ENCODE data around the gene PRPF39. TPM values are rescaled to one million over a fixed set of nuclear protein-coding genes. Genes with fewer than 3 reads are reported as not detected.

The PRPF39 gene
- total RNA-seq: 10 to 100 TPM; 45.2 to 47.5 TPM

- no peaks in the 10 kb centered on the region for H3K27me3 Mint-ChIP-seq
- H3K4me1 Mint-ChIP-seq: peaks cover 45% of the 10 kb centered on the region
- peak within 1 kb of the TSS; percentile 93 for H3K4me3 Mint-ChIP-seq
- intact Hi-C loops (cut with DNase I, micrococcal nuclease): loop anchor here (1.0 to 2.0 kb wide), 5 partner anchors 50 to 187 kb away; partner anchors contain the start of genes FKBP3 (in 2 of the 2), MIS18BP1 (in 2 of the 2) and TOGARAM1 (in 2 of the 2)
- ChIA-PET CTCF (interaction anchor here (0.5 to 1.6 kb wide), 3 partner anchors 32 to 203 kb away, joined by 3 to 6 read pairs (median 6); no protein-coding TSS in a partner anchor), POLR2A (no interaction called here)
- DNase-seq (peak; percentile 97), ATAC-seq (peak; percentile 96)
- H3K27ac Mint-ChIP-seq: peak within 1 kb of the TSS; percentile 97
- peaks cover 23% of the 10 kb centered on the region for H3K36me3 Mint-ChIP-seq (ENCODE audit: low read depth)
- no peaks in the 10 kb centered on the region for H3K9me3 Mint-ChIP-seq (ENCODE audit: low read depth)
These were observed at the start of gene PRPF39 for GRCh38 chr14:45083976-45084722. PRPF39 (plus strand) TSS chr14:45084116; CDS start chr14:45095240, 11,124 bp downstream.

GRCh38 chr14:45034730-45035129, 49.2 kb upstream of the PRPF39 start:
- ChIA-PET CTCF (no interaction called here), POLR2A (no interaction called here)
- H3K4me1 Mint-ChIP-seq: no peaks in the 10 kb centered on the region
- H3K27ac Mint-ChIP-seq: no peak overlapping the region
- no peak for ATAC-seq
- no peak for DNase-seq
- H3K27me3 Mint-ChIP-seq: no peaks in the 10 kb centered on the region
- H3K36me3 Mint-ChIP-seq (ENCODE audit: low read depth): peaks cover 31% of the 10 kb centered on the region
- no peak overlapping the region for H3K4me3 Mint-ChIP-seq
- intact Hi-C loops (cut with DNase I, micrococcal nuclease): no loop called here
- H3K9me3 Mint-ChIP-seq (ENCODE audit: low read depth): no peaks in the 10 kb centered on the region

- H3K27ac Mint-ChIP-seq: no peak overlapping the region
- intact Hi-C loops (cut with DNase I, micrococcal nuclease): no loop called here
- DNase-seq (no peak), ATAC-seq (no peak)
- H3K9me3 Mint-ChIP-seq (ENCODE audit: low read depth): no peaks in the 10 kb centered on the region
- ChIA-PET POLR2A (no interaction called here), CTCF (interaction anchor here (1.2 kb wide), 1 partner anchor 15 kb away, joined by 5 read pairs; no protein-coding TSS in a partner anchor)
- H3K36me3 Mint-ChIP-seq (ENCODE audit: low read depth): peaks cover 33% of the 10 kb centered on the region
- H3K4me3 Mint-ChIP-seq: no peak overlapping the region
- no peaks in the 10 kb centered on the region for H3K4me1 Mint-ChIP-seq
- no peaks in the 10 kb centered on the region for H3K27me3 Mint-ChIP-seq
These were observed 45.7 kb upstream of the PRPF39 start for GRCh38 chr14:45038256-45038655.

- ChIA-PET CTCF (interaction anchor here (1.2 kb wide), 1 partner anchor 14 kb away, joined by 5 read pairs; no protein-coding TSS in a partner anchor), POLR2A (no interaction called here)
- H3K27me3 Mint-ChIP-seq: no peaks in the 10 kb centered on the region
- H3K4me1 Mint-ChIP-seq: no peaks in the 10 kb centered on the region
- no peak overlapping the region for H3K27ac Mint-ChIP-seq
- DNase-seq (no peak), ATAC-seq (no peak)
- intact Hi-C loops (cut with DNase I, micrococcal nuclease): no loop called here
- H3K4me3 Mint-ChIP-seq: no peak overlapping the region
- H3K36me3 Mint-ChIP-seq (ENCODE audit: low read depth): peaks cover 32% of the 10 kb centered on the region
- H3K9me3 Mint-ChIP-seq (ENCODE audit: low read depth): no peaks in the 10 kb centered on the region
These were observed 45.1 kb upstream of the PRPF39 start for GRCh38 chr14:45038865-45039264.

- intact Hi-C loops (cut with DNase I, micrococcal nuclease): no loop called here
- CTCF ChIA-PET: interaction anchor here (1.2 kb wide), 1 partner anchor 14 kb away, joined by 5 read pairs; no protein-coding TSS in a partner anchor
- ATAC-seq (no peak), DNase-seq (no peak)
- Mint-ChIP-seq H3K36me3 (ENCODE audit: low read depth) (peaks cover 26% of the 10 kb centered on the region), H3K27me3 (no peaks in the 10 kb centered on the region), H3K4me1 (no peaks in the 10 kb centered on the region), H3K9me3 (ENCODE audit: low read depth) (no peaks in the 10 kb centered on the region), H3K4me3 (no peak overlapping the region), H3K27ac (no peak overlapping the region)
- POLR2A ChIA-PET: interaction anchor here (0.6 kb wide), 1 partner anchor 80 kb away, joined by 3 read pairs; no protein-coding TSS in a partner anchor
These were observed 44.5 kb upstream of the PRPF39 start for GRCh38 chr14:45039390-45039789.

GRCh38 chr14:45041641-45042040, 42.3 kb upstream of the PRPF39 start:
- no peak for DNase-seq
- POLR2A ChIA-PET: no interaction called here
- intact Hi-C loops (cut with DNase I, micrococcal nuclease): no loop called here
- ATAC-seq: no peak
- Mint-ChIP-seq H3K9me3 (ENCODE audit: low read depth) (no peaks in the 10 kb centered on the region), H3K27me3 (no peaks in the 10 kb centered on the region), H3K4me3 (no peak overlapping the region), H3K4me1 (no peaks in the 10 kb centered on the region), H3K36me3 (ENCODE audit: low read depth) (peaks cover 21% of the 10 kb centered on the region), H3K27ac (no peak overlapping the region)
- CTCF ChIA-PET: no interaction called here

- ChIA-PET CTCF (no interaction called here), POLR2A (no interaction called here)
- Mint-ChIP-seq H3K27me3 (no peaks in the 10 kb centered on the region), H3K9me3 (ENCODE audit: low read depth) (no peaks in the 10 kb centered on the region), H3K4me3 (no peak overlapping the region), H3K36me3 (ENCODE audit: low read depth) (peaks cover 8% of the 10 kb centered on the region), H3K4me1 (no peaks in the 10 kb centered on the region), H3K27ac (no peak overlapping the region)
- intact Hi-C loops (cut with DNase I, micrococcal nuclease): no loop called here
- DNase-seq (no peak), ATAC-seq (no peak)
These were observed 39.3 kb upstream of the PRPF39 start for GRCh38 chr14:45044638-45045037.

GRCh38 chr14:45048385-45048784, 35.5 kb upstream of the PRPF39 start:
- H3K36me3 Mint-ChIP-seq (ENCODE audit: low read depth): peaks cover 11% of the 10 kb centered on the region
- H3K4me1 Mint-ChIP-seq: no peaks in the 10 kb centered on the region
- intact Hi-C loops (cut with DNase I, micrococcal nuclease): no loop called here
- ChIA-PET CTCF (no interaction called here), POLR2A (no interaction called here)
- H3K4me3 Mint-ChIP-seq: no peak overlapping the region
- no peaks in the 10 kb centered on the region for H3K27me3 Mint-ChIP-seq
- H3K27ac Mint-ChIP-seq: no peak overlapping the region
- DNase-seq: no peak
- no peak for ATAC-seq
- no peaks in the 10 kb centered on the region for H3K9me3 Mint-ChIP-seq (ENCODE audit: low read depth)

GRCh38 chr14:45051180-45051579, 32.7 kb upstream of the PRPF39 start:
- no peaks in the 10 kb centered on the region for H3K27me3 Mint-ChIP-seq
- ATAC-seq (no peak), DNase-seq (no peak)
- peaks cover under 1% of the 10 kb centered on the region for H3K9me3 Mint-ChIP-seq (ENCODE audit: low read depth)
- H3K27ac Mint-ChIP-seq: no peak overlapping the region
- POLR2A ChIA-PET: no interaction called here
- H3K4me3 Mint-ChIP-seq: no peak overlapping the region
- intact Hi-C loops (cut with DNase I, micrococcal nuclease): no loop called here
- H3K36me3 Mint-ChIP-seq (ENCODE audit: low read depth): peaks cover 21% of the 10 kb centered on the region
- H3K4me1 Mint-ChIP-seq: no peaks in the 10 kb centered on the region
- CTCF ChIA-PET: no interaction called here

- Mint-ChIP-seq H3K9me3 (ENCODE audit: low read depth) (peaks cover 5% of the 10 kb centered on the region), H3K27ac (no peak overlapping the region), H3K4me1 (no peaks in the 10 kb centered on the region), H3K27me3 (no peaks in the 10 kb centered on the region), H3K36me3 (ENCODE audit: low read depth) (peaks cover 25% of the 10 kb centered on the region), H3K4me3 (no peak overlapping the region)
- POLR2A ChIA-PET: no interaction called here
- no peak for DNase-seq
- intact Hi-C loops (cut with DNase I, micrococcal nuclease): no loop called here
- no peak for ATAC-seq
- CTCF ChIA-PET: interaction anchor here (1.0 to 1.9 kb wide), 2 partner anchors 13 to 139 kb away, joined by 4 to 5 read pairs; no protein-coding TSS in a partner anchor
These were observed 32.0 kb upstream of the PRPF39 start for GRCh38 chr14:45051896-45052295.

GRCh38 chr14:45057349-45057748, 26.6 kb upstream of the PRPF39 start:
- Mint-ChIP-seq H3K4me1 (no peaks in the 10 kb centered on the region), H3K27me3 (no peaks in the 10 kb centered on the region), H3K4me3 (no peak overlapping the region), H3K36me3 (ENCODE audit: low read depth) (peaks cover 28% of the 10 kb centered on the region), H3K27ac (no peak overlapping the region), H3K9me3 (ENCODE audit: low read depth) (peaks cover 5% of the 10 kb centered on the region)
- ChIA-PET CTCF (no interaction called here), POLR2A (no interaction called here)
- intact Hi-C loops (cut with DNase I, micrococcal nuclease): no loop called here
- ATAC-seq (no peak), DNase-seq (no peak)

GRCh38 chr14:45057881-45058364, 26.0 kb upstream of the PRPF39 start:
- Mint-ChIP-seq H3K27ac (no peak overlapping the region), H3K36me3 (ENCODE audit: low read depth) (peaks cover 28% of the 10 kb centered on the region), H3K4me3 (no peak overlapping the region), H3K4me1 (no peaks in the 10 kb centered on the region), H3K27me3 (no peaks in the 10 kb centered on the region), H3K9me3 (ENCODE audit: low read depth) (peaks cover 5% of the 10 kb centered on the region)
- POLR2A ChIA-PET: interaction anchor here (0.6 kb wide), 1 partner anchor 793 kb away, joined by 4 read pairs; no protein-coding TSS in a partner anchor
- ATAC-seq (no peak), DNase-seq (no peak)
- CTCF ChIA-PET: no interaction called here
- intact Hi-C loops (cut with DNase I, micrococcal nuclease): no loop called here
